ENCODE measurements around the gene KAZN.

DNA sequence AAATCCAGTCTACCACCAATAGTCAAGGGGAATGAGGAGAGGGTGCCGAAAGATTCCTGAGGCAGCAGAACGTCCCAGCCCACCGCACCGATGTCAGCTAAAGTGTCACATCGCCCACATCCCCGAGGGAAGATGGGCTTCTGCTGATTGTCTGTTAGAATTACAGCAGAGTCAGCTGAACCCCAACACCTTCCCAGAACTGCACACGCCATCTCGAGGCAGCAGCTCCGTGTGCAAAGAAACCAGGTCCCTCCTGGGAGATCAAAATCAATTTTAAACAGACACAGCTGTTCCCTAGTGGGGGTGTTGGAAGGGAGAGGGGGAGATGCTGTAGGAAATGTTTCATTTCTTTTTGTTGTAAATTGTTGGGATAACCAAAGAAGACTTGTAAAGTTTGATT is 12.8 kb upstream of the KAZN start:
- TF ChIP-seq CTCF (conservative IDR thresholded peaks at IDR 0.05; ENCODE audit: low read length) (no peak), EZH2phosphoT487 (IDR thresholded peaks at IDR 0.05; ENCODE audit: borderline replicate concordance) (no peak)
